ENCODE results near the gene GZMM. TPM values are rescaled to one million over a fixed set of nuclear protein-coding genes. Genes with fewer than 3 reads are reported as not detected.

Gene GZMM
- total and polyA plus RNA-seq, 5 experiments from 2014 or later = 46.9 to 450 (median 228) TPM

GRCh38 chr19:531753-532560 lies 11.9 kb upstream of the GZMM start, which contains the start of gene CDC34:
CDC34 (plus strand) TSS chr19:531760; CDS start chr19:531932, 172 bp downstream.
- DNase-seq (no peak), ATAC-seq (peak; percentile 2 to 24)
- H3K9me3 Mint-ChIP-seq = no peaks in the 10 kb centered on the region
- peaks cover 10 to 25% (median 15%) of the 10 kb centered on the region in 4 donors for H3K4me1 Mint-ChIP-seq
- peaks cover 0 to 3% (median 0%) of the 10 kb centered on the region in 5 donors for H3K27me3 Mint-ChIP-seq
- H3K27ac Mint-ChIP-seq = peak within 1 kb of the TSS; percentile 13 to 93 (median 87)
- POLR2A ChIA-PET = interaction anchor here (0.5 to 5.0 kb wide), 14 partner anchors 10 to 733 kb away, joined by 3 to 55 read pairs (median 5); partner anchors contain the start of genes BSG, GZMM and TPGS1
- H3K4me3 Mint-ChIP-seq = peak within 1 kb of the TSS; percentile 78 to 92 (median 88)
- peaks cover 0 to 7% (median 0%) of the 10 kb centered on the region in 3 donors for H3K36me3 Mint-ChIP-seq

GRCh38 chr19:532561-533363 lies 11.1 kb upstream of the GZMM start:
- H3K4me3 Mint-ChIP-seq = peak overlapping the region; percentile 78 to 90 (median 88)
- H3K36me3 Mint-ChIP-seq = peaks cover 0 to 7% (median 0%) of the 10 kb centered on the region in 3 donors
- peak in 6 of 10 donors; percentile 27 to 70 (median 46) for DNase-seq
- peaks cover 0 to 3% (median 0%) of the 10 kb centered on the region in 5 donors for H3K27me3 Mint-ChIP-seq
- H3K4me1 Mint-ChIP-seq = peaks cover 10 to 25% (median 15%) of the 10 kb centered on the region in 4 donors
- no peak for ATAC-seq
- POLR2A ChIA-PET = interaction anchor here (0.6 to 5.0 kb wide), 12 partner anchors 9 to 733 kb away, joined by 3 to 55 read pairs (median 8); partner anchors contain the start of genes BSG, GZMM and TPGS1
- H3K27ac Mint-ChIP-seq = peak overlapping the region; percentile 55 to 91 (median 86)
- no peaks in the 10 kb centered on the region for H3K9me3 Mint-ChIP-seq

GRCh38 chr19:533364-534058 lies 10.3 kb upstream of the GZMM start:
- DNase-seq (peak in 1 of 10 donors; percentile 56), ATAC-seq (no peak)
- POLR2A ChIA-PET = interaction anchor here (0.9 to 5.0 kb wide), 7 partner anchors 9 to 45 kb away, joined by 3 to 55 read pairs (median 5); partner anchors contain the start of genes GZMM and TPGS1
- Mint-ChIP-seq H3K4me1 (peaks cover 10 to 23% (median 17%) of the 10 kb centered on the region in 4 donors), H3K27me3 (peaks cover 0 to under 1% (median 0%) of the 10 kb centered on the region in 5 donors), H3K27ac (peak overlapping the region in 8 of 10 donors; percentile 27 to 86 (median 54)), H3K4me3 (peak overlapping the region; percentile 59 to 90 (median 88)), H3K9me3 (no peaks in the 10 kb centered on the region), H3K36me3 (peaks cover 0 to 13% (median 1%) of the 10 kb centered on the region in 3 donors)

GRCh38 chr19:534088-534487 lies 9.8 kb upstream of the GZMM start:
- DNase-seq = no peak
- Mint-ChIP-seq H3K9me3 (no peaks in the 10 kb centered on the region), H3K27ac (peak overlapping the region in 3 of 10 donors; percentile 1 to 38 (median 31)), H3K4me3 (peak overlapping the region in 9 of 10 donors; percentile 22 to 89 (median 66)), H3K36me3 (peaks cover 0 to 16% (median 1%) of the 10 kb centered on the region in 3 donors), H3K27me3 (no peaks in the 10 kb centered on the region), H3K4me1 (peaks cover 10 to 22% (median 17%) of the 10 kb centered on the region in 4 donors)
- POLR2A ChIA-PET = interaction anchor here (0.9 to 5.0 kb wide), 4 partner anchors 9 to 24 kb away, joined by 3 to 55 read pairs (median 10); partner anchors contain the start of gene GZMM
- ATAC-seq = no peak

GRCh38 chr19:535017-535835 lies 8.6 kb upstream of the GZMM start:
- no peaks in the 10 kb centered on the region for H3K9me3 Mint-ChIP-seq
- peak overlapping the region in 3 of 10 donors; percentile 38 to 67 (median 47) for H3K27ac Mint-ChIP-seq
- H3K4me1 Mint-ChIP-seq = peaks cover 8 to 20% (median 17%) of the 10 kb centered on the region in 4 donors
- ATAC-seq (no peak), DNase-seq (peak in 1 of 10 donors; percentile 58)
- peak overlapping the region in 6 of 10 donors; percentile 25 to 82 (median 52) for H3K4me3 Mint-ChIP-seq
- H3K36me3 Mint-ChIP-seq = peaks cover 0 to 21% (median 1%) of the 10 kb centered on the region in 3 donors
- POLR2A ChIA-PET = no interaction called here
- no peaks in the 10 kb centered on the region for H3K27me3 Mint-ChIP-seq

- H3K36me3 Mint-ChIP-seq = peaks cover 0 to 21% (median 1%) of the 10 kb centered on the region in 3 donors
- DNase-seq = peak in 1 of 10 donors; percentile 57
- POLR2A ChIA-PET = no interaction called here
- H3K27me3 Mint-ChIP-seq = no peaks in the 10 kb centered on the region
- ATAC-seq = no peak
- H3K4me3 Mint-ChIP-seq = no peak overlapping the region
- H3K27ac Mint-ChIP-seq = no peak overlapping the region
- H3K9me3 Mint-ChIP-seq = no peaks in the 10 kb centered on the region
- peaks cover 8 to 18% (median 17%) of the 10 kb centered on the region in 4 donors for H3K4me1 Mint-ChIP-seq
Observed at GRCh38 chr19:536031-536880, 7.6 kb upstream of the GZMM start.

GRCh38 chr19:536881-537404 lies 6.9 kb upstream of the GZMM start:
- peaks cover 0 to 21% (median 1%) of the 10 kb centered on the region in 3 donors for H3K36me3 Mint-ChIP-seq
- H3K4me1 Mint-ChIP-seq = peaks cover 8 to 18% (median 17%) of the 10 kb centered on the region in 4 donors
- POLR2A ChIA-PET = no interaction called here
- no peak overlapping the region for H3K4me3 Mint-ChIP-seq
- H3K27me3 Mint-ChIP-seq = no peaks in the 10 kb centered on the region
- DNase-seq (no peak), ATAC-seq (no peak)
- H3K9me3 Mint-ChIP-seq = no peaks in the 10 kb centered on the region
- no peak overlapping the region for H3K27ac Mint-ChIP-seq

GRCh38 chr19:538641-539428 lies 5.0 kb upstream of the GZMM start:
- peaks cover 4 to 14% (median 11%) of the 10 kb centered on the region in 4 donors for H3K4me1 Mint-ChIP-seq
- ATAC-seq = no peak
- peaks cover 0 to 21% (median 1%) of the 10 kb centered on the region in 3 donors for H3K36me3 Mint-ChIP-seq
- POLR2A ChIA-PET = interaction anchor here (0.6 kb wide), 1 partner anchor 93 kb away, joined by 3 read pairs; no protein-coding TSS in a partner anchor
- no peaks in the 10 kb centered on the region for H3K9me3 Mint-ChIP-seq
- no peaks in the 10 kb centered on the region for H3K27me3 Mint-ChIP-seq
- no peak for DNase-seq
- H3K4me3 Mint-ChIP-seq = no peak overlapping the region
- no peak overlapping the region for H3K27ac Mint-ChIP-seq

GRCh38 chr19:539429-540030 lies 4.3 kb upstream of the GZMM start:
- no peak overlapping the region for H3K4me3 Mint-ChIP-seq
- no peak overlapping the region for H3K27ac Mint-ChIP-seq
- DNase-seq = peak in 1 of 10 donors; percentile 53
- H3K4me1 Mint-ChIP-seq = peaks cover 2 to 15% (median 12%) of the 10 kb centered on the region in 4 donors
- no peaks in the 10 kb centered on the region for H3K9me3 Mint-ChIP-seq
- H3K36me3 Mint-ChIP-seq = peaks cover 0 to 21% (median 1%) of the 10 kb centered on the region in 3 donors
- no peaks in the 10 kb centered on the region for H3K27me3 Mint-ChIP-seq
- POLR2A ChIA-PET = no interaction called here
- no peak for ATAC-seq
